NCI-H748 (cell line): ENCODE measurements around the gene SIDT2.

Source experiments
- DNase-seq: peaks from one replicate; lab custom pipeline; 2025; ENCODE audit not compliant: unreplicated experiment; lab: John Stamatoyannopoulos, UW

Gene SIDT2

DNA sequence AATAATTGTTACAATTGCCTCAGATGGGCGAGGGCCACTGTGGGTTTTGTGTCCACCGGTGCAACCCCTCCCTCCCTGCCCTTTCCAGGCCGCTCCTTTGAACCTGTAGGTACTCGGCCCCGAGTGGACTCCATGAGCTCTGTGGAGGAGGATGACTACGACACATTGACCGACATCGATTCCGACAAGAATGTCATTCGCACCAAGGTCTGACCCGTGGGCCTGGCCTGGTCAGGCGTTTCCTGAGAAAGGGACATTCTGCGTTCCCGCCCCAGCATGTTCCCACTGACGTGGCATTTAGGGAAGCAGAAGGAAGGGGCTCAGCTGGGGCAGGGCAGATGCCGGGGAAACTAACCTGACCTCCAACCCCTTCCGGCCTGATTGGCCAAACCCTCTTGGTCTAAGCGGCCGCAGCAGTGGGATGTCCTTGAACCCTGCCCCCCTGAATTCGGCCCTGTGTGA, 10.1 kb downstream of the SIDT2 start:
- no peak for DNase-seq

GRCh38 chr11:117189191-117189940, 10.8 kb downstream of the SIDT2 start:
- DNase-seq, result no peak

DNA sequence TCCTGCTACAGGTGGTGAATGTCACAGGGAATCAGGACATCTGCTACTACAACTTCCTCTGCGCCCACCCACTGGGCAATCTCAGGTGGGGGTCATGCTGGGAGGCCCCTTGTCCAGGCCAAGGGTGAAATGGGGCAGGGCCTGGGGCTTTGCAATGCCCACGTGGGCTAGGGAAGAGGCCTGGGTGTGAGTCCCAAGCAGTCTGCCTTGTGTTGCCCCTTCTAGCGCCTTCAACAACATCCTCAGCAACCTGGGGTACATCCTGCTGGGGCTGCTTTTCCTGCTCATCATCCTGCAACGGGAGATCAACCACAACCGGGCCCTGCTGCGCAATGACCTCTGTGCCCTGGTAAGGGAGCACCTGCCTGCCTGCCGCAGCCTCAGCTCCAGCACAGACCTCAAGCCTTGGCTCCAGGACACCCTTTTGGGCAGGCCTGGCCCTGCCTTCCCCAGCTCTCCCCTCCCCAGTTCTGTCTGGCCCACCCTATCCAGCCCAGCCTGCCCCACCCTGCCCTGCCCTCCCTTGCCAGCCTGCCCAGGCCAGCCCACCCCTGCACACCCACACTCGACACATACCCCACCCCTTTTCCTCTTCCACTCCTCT, 11.5 kb downstream of the SIDT2 start:
- DNase-seq, result no peak

- DNase-seq, result no peak
These were observed 13.3 kb downstream of the SIDT2 start for GRCh38 chr11:117191680-117192400.

GRCh38 chr11:117192401-117192875, 13.9 kb downstream of the SIDT2 start:
- DNase-seq, result no peak

- no peak for DNase-seq
These were observed 14.8 kb downstream of the SIDT2 start for GRCh38 chr11:117193130-117194020.

GRCh38 chr11:117194267-117194666, 15.7 kb downstream of the SIDT2 start:
- DNase-seq, result no peak

DNA sequence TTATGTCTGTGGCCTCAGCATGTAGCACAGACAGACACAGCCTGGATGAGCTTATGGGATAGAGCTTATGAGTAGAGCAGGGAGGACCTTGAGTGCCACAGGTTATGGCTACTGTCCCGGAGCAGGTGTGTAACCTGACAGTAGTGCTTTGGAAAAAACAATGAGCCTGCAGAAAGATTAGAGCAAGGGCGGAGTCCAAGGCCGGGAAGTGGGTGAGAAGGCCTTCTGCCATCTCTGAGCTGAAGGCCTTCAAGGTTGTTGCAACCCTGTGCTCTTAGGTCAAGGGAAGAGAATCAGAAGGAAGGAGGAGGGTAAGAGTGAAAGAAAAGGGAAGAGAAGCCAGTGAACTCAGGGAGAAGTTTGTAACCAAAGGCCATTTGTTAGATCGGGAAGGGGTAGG, 16.7 kb downstream of the SIDT2 start:
- no peak for DNase-seq

- DNase-seq, result no peak
These were observed 17.2 kb downstream of the SIDT2 start for GRCh38 chr11:117195761-117196160.

DNA sequence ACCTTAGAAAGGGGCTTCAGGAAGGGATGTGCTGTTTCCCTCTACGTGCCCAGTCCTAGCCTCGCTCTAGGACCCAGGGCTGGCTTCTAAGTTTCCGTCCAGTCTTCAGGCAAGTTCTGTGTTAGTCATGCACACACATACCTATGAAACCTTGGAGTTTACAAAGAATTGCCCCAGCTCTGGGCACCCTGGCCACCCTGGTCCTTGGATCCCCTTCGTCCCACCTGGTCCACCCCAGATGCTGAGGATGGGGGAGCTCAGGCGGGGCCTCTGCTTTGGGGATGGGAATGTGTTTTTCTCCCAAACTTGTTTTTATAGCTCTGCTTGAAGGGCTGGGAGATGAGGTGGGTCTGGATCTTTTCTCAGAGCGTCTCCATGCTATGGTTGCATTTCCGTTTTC, 18.5 kb downstream of the SIDT2 start:
- DNase-seq, result no peak

GRCh38 chr11:117197516-117198456, 19.2 kb downstream of the SIDT2 start:
- DNase-seq, result no peak

DNA sequence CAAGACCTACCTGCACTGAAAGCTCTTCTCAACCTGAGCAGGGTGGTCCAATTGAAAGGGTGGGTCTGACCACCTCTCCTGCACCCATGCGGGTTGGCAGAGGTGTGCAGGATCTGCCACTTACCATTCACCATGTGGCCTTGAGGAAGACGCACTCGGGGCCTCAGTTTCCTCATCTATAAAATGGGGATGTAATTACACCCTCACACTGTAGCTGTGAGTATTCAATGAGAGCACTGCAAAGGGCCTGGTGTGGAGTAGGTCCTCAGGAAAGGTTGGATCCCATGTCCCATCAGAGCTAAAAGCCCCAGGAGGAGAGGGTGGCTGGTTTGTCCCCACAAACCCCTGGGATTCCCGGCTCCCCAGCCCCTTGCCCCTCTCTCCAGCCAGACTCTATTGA, 20.1 kb downstream of the SIDT2 start:
- no peak for DNase-seq

- no peak for DNase-seq
These were observed 20.7 kb downstream of the SIDT2 start, which contains the start of gene TAGLN for GRCh38 chr11:117199053-117199915. Gene TAGLN, plus strand, starts transcription at chr11:117199370. Its CDS starts 3,644 bp downstream, at chr11:117203014.

- no peak for DNase-seq
These were observed 21.6 kb downstream of the SIDT2 start for GRCh38 chr11:117199916-117200812.

GRCh38 chr11:117200813-117201657, 22.5 kb downstream of the SIDT2 start:
- no peak for DNase-seq

- DNase-seq, result no peak
These were observed 23.2 kb downstream of the SIDT2 start for GRCh38 chr11:117201658-117202305.
